GM13976 (cell line): ENCODE results near the gene SLC17A8.

ENCODE experiments used
- DNase-seq: peaks from one replicate; pipeline ENCODE4 v3.0.0; 2012; ENCODE audit warnings: low spot score
- CTCF ChIP-seq: IDR thresholded peaks from 2 replicates; pipeline ENCODE4 v1.5.1; 2012; ENCODE audit warnings: borderline replicate concordance, mild to moderate bottlenecking; ENCODE audit not compliant: insufficient read depth; ENCODE audit errors: extremely low read depth, missing control alignments, control extremely low read depth
- in situ Hi-C: fragments of 300-500 bp; cut with MboI; formaldehyde crosslinking; loops from one replicate; pipeline ENCODE4 v1.12.0; 2022; ENCODE audit warnings: low sequenced_read_pairs, mixed read lengths, inconsistent platforms; ENCODE audit not compliant: unreplicated experiment

Gene SLC17A8

GRCh38 chr12:100434177-100434576, 77.3 kb downstream of the SLC17A8 start:
- in situ Hi-C loops, result no loop called here
- no peak for DNase-seq
- TF ChIP-seq CTCF, result no peak

GRCh38 chr12:100435957-100436356, 79.1 kb downstream of the SLC17A8 start:
- in situ Hi-C loops, result no loop called here
- DNase-seq, result no peak
- TF ChIP-seq CTCF, result no peak

- no peak for DNase-seq
- in situ Hi-C loops, result no loop called here
- no peak for TF ChIP-seq CTCF
These were observed 80.4 kb downstream of the SLC17A8 start for GRCh38 chr12:100437038-100437841.

GRCh38 chr12:100439797-100440196, 82.9 kb downstream of the SLC17A8 start:
- in situ Hi-C loops, result no loop called here
- no peak for DNase-seq
- no peak for TF ChIP-seq CTCF

- no peak for TF ChIP-seq CTCF
- DNase-seq, result no peak
- in situ Hi-C loops, result no loop called here
These were observed 85.5 kb downstream of the SLC17A8 start for GRCh38 chr12:100442403-100442802.

GRCh38 chr12:100443434-100443833, 86.6 kb downstream of the SLC17A8 start:
- in situ Hi-C loops, result no loop called here
- no peak for DNase-seq
- TF ChIP-seq CTCF, result no peak
